MG63 (cell line): ENCODE results near the gene PHF2. TPM values are rescaled to one million over a fixed set of nuclear protein-coding genes. Genes with fewer than 3 reads are reported as not detected.

Experiments used
- DNase-seq: peaks from one replicate; pipeline ENCODE4 v3.0.0-alpha.2; 2020
- H3K27me3 ChIP-seq: fragments of 250-450 bp; sonication (Bioruptor Pico); 2 replicates; pipeline ENCODE4 v1.5.1; 2020; ENCODE audit warnings: mild to moderate bottlenecking, moderate library complexity
- H3K36me3 ChIP-seq: fragments of 250-450 bp; sonication (Bioruptor Pico); 2 replicates; pipeline ENCODE4 v1.5.1; 2020; ENCODE audit warnings: mild to moderate bottlenecking, moderate library complexity
- H3K4me3 ChIP-seq: fragments of 250-450 bp; sonication (Bioruptor Pico); 2 replicates; pipeline ENCODE4 v1.5.1; 2020; ENCODE audit warnings: mild to moderate bottlenecking, moderate library complexity
- H3K9me3 ChIP-seq: fragments of 250-450 bp; sonication (Bioruptor Pico); 2 replicates; pipeline ENCODE4 v1.5.1; 2020; ENCODE audit warnings: mild to moderate bottlenecking, moderate library complexity
- total RNA-seq: library from RNA; depleted of rRNA; stranded (reverse); fragments of >200 nt; shearing (Covaris generic); gene quantifications from 2 replicates; pipeline ENCODE4 v1.2.3, GENCODE V29; 2014; ENCODE audit warnings: low replicate concordance

The PHF2 gene
- total RNA-seq, 1 experiment from 2014 or later: 6.6 TPM

DNA sequence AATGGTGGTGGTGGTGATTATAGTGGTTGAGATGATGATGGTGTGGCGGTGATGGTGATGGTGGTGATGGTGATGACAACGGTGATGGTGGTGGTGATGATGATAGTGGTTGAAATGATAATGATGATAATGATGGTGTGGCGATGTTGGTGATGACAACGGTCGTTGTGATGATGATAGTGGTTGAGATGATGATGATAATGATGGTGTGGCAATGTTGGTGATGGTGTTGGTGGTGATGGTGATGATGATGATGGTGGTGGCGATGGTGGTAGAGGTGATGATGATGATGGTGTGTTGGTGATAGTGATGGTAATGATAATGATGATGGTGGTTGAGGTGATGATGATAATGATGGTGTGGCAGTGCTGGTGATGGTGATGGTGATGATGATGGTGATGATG lies 48.0 kb downstream of the PHF2 start:
- H3K4me3 ChIP-seq: no peak overlapping the region
- no peaks in the 10 kb centered on the region for H3K36me3 ChIP-seq
- no peaks in the 10 kb centered on the region for H3K27me3 ChIP-seq
- DNase-seq: no peak
- H3K9me3 ChIP-seq: peaks cover 7% of the 10 kb centered on the region

- H3K36me3 ChIP-seq: no peaks in the 10 kb centered on the region
- no peak overlapping the region for H3K4me3 ChIP-seq
- H3K9me3 ChIP-seq: peaks cover 7% of the 10 kb centered on the region
- H3K27me3 ChIP-seq: no peaks in the 10 kb centered on the region
- DNase-seq: no peak
Observed at GRCh38 chr9:93624977-93625376, 48.6 kb downstream of the PHF2 start.

GRCh38 chr9:93629920-93630319 lies 53.5 kb downstream of the PHF2 start:
- DNase-seq: no peak
- H3K27me3 ChIP-seq: no peaks in the 10 kb centered on the region
- H3K9me3 ChIP-seq: peaks cover 7% of the 10 kb centered on the region

DNA sequence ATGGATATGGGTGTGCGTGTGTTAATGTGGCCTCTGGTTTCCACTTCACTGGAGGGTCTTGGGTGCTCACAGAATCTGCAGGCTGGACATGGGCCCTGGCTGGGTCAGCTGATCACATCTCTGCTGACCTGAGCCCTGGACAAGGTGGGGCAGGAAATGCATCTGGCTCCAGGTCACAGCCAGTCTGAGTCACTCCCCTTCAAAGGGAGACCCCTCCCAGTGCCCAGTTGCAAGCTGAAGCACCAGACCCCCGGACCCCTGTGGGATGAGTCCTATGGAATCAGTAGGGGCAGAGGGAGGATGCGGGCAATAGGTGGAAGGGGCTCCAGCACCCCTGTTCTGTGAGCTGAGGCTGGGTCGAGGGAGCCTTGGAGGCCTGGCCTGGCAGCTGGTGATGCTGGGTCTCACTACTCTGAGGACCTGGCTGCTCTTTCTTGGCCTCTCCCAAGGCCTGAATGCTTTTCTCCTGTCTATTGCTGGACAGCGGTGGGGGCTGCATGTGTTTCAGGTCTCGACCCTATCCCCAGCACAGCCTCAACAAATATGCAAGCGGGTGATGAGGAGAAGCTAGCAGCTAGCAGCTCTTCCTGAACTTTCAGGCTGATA lies 54.5 kb downstream of the PHF2 start:
- peaks cover 7% of the 10 kb centered on the region for H3K9me3 ChIP-seq
- H3K27me3 ChIP-seq: no peaks in the 10 kb centered on the region
- no peak for DNase-seq
- H3K4me3 ChIP-seq: no peak overlapping the region
- no peaks in the 10 kb centered on the region for H3K36me3 ChIP-seq

More at GRCh38 chr9:93629920-93630319, 53.5 kb downstream of the PHF2 start:
- H3K36me3 ChIP-seq: no peaks in the 10 kb centered on the region
- H3K4me3 ChIP-seq: no peak overlapping the region

DNA sequence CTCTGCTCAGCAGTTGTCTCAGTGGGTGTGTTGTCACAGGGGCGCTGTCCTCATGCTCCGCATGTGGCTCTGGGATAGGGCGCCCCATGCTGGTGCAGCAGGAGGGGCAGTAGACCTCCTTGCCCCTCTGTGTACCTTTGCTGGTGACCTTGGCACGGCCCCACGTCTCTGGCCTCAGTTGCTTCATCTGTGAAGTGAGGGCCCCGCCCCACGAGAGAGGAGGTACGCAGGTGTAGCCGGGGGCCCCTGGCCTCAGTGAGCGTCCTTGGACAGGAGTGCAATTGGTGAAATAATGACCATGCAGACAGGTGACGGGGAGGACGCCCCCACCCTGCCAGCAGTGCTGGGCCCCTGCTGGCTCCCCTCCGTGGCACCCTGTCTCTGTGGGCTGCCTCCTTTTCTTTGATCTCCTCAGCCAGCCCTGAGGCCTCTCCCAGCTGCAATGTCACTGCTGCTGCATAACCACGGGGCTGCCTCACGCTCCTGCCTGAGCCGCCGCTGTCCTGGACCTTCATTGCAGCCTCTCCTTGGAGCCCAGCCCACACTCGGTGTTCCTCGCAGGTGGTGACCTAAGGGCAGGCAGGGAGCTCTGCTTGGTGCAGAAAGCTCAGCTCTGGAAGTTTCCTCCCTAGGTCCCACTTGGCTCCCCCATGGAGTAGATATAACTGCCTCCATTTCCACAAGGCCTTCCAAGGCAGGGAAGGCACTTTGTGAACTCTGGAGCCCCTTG lies 57.3 kb downstream of the PHF2 start:
- Histone ChIP-seq H3K4me3 (no peak overlapping the region), H3K36me3 (peaks cover 13% of the 10 kb centered on the region; the same call in 1 of the 2 replicates), H3K9me3 (no peaks in the 10 kb centered on the region), H3K27me3 (no peaks in the 10 kb centered on the region)
- DNase-seq: no peak

DNA sequence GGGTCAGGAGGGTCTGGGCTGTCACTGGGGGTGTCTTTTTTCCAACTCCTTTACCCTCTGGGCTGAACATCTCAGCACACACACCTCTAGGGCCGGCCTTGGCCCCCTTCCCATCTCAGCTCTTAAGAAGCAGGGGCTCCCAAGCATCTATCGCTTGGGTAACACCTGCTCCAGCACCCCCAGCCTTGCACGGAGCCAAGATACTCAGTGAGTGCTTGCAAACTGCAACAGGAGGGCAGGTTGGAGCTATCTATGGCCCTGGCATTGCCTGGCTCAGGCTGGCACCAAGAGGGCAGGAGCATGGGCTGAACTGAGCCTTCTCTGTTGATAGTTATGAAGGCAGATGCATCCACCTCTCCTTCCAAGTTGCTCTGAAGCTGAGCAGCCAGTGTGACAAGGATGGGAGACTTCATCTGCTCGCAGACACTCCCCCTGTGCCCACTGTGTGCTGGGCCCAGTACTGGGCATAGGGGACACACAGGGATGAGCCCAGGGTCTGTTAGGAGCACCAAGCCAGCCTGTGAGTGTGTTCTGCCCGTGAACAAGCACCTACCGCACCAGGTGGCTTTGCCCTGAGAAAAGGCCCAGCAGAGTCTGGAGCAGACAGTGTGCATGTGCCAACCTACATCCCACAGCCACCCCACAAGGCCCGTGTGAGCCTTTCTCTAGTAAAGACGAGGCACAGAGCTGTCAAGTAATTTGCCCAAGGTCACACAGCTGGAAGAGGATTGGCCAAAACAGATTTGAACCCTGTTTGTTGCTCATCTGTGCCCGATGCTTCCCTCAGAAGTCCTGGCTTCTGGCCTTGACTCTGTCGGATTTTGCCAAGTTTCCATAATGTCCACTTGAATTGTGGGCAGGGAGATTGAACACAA lies 58.2 kb downstream of the PHF2 start:
- H3K27me3 ChIP-seq: no peaks in the 10 kb centered on the region
- H3K9me3 ChIP-seq: no peaks in the 10 kb centered on the region
- peaks cover 13% of the 10 kb centered on the region; the same call in 1 of the 2 replicates for H3K36me3 ChIP-seq

GRCh38 chr9:93635186-93636107 lies 59.1 kb downstream of the PHF2 start:
- no peak overlapping the region for H3K4me3 ChIP-seq
- H3K9me3 ChIP-seq: no peaks in the 10 kb centered on the region; the same call in 1 of the 2 replicates
- H3K36me3 ChIP-seq: peaks cover 13% of the 10 kb centered on the region; the same call in 1 of the 2 replicates
- no peaks in the 10 kb centered on the region for H3K27me3 ChIP-seq
- no peak for DNase-seq

More for the DNA sequence above, 58.2 kb downstream of the PHF2 start:
- no peak for DNase-seq
- H3K4me3 ChIP-seq: no peak overlapping the region

DNA sequence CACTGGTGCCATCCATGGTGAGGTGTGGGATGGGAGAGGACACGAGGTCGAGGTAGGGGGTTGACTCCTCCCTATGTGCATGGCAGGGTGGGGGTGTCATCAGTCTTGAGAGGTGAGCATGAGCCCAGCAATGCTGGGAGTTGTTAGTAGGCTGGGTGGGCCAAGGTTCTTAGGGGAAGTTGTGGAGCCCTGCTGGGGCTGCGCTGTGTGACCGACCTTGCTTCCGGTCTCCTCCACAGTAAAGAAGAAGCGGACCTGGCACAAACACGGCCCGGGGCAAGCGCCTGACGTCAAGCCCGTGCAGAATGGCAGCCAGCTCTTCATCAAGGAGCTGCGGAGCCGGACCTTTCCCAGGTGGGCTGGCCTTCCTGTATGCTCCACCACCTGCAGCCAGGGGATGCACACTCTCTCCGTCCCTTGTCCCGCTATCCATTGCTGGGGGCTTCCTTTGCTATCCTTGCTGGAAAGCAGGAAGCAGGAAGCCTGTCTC lies 59.8 kb downstream of the PHF2 start:
- no peak overlapping the region for H3K4me3 ChIP-seq
- H3K9me3 ChIP-seq: no peaks in the 10 kb centered on the region; the same call in 1 of the 2 replicates
- no peak for DNase-seq
- peaks cover 13% of the 10 kb centered on the region; the same call in 1 of the 2 replicates for H3K36me3 ChIP-seq
- H3K27me3 ChIP-seq: no peaks in the 10 kb centered on the region

DNA sequence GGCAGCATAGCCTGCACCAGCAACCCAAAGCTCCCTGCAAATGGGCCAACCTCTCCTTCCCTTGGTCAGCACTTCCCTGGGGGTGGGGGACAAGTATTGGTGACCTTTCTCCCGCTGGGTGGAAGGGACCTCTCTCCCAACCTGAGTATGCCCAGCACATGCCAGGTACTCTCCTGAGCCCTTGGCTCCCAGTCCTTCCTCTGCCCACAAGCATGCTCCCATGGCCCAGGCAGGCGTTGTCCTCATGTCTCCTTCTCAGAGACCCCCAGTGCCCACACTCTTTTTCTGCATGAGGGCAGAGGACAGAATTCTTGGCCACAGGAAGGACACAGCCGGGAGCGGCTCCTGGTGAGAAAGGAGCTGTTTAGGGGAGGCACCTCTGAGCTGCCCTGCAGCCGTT lies 60.3 kb downstream of the PHF2 start:
- no peak overlapping the region for H3K4me3 ChIP-seq
- no peaks in the 10 kb centered on the region for H3K27me3 ChIP-seq
- H3K9me3 ChIP-seq: no peaks in the 10 kb centered on the region; the same call in 1 of the 2 replicates
- DNase-seq: no peak
- peaks cover 18% of the 10 kb centered on the region; the same call in 1 of the 2 replicates for H3K36me3 ChIP-seq

DNA sequence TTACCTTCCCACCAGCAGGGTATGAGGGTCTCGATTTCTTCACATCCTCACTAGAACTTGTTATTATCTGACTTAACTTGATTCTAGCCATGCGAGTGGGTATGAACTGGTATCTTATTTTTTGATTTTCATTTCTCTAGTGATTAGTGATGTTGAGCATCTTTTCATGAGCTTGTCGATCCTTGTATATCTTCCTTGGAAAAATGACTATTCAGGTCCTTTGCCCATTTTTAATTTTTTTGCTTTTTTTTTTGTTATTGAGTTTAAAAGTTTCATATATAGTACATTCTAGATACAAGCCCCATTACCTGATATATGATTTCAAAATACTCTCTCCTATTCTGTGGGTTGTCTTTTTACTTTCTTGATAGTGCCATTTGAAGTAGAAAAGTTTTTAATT lies 61.5 kb downstream of the PHF2 start:
- no peaks in the 10 kb centered on the region for H3K27me3 ChIP-seq
- no peak overlapping the region for H3K4me3 ChIP-seq
- peaks cover 19% of the 10 kb centered on the region for H3K36me3 ChIP-seq
- H3K9me3 ChIP-seq: no peaks in the 10 kb centered on the region; the same call in 1 of the 2 replicates
- no peak for DNase-seq

- H3K36me3 ChIP-seq: peaks cover 24% of the 10 kb centered on the region
- no peaks in the 10 kb centered on the region; the same call in 1 of the 2 replicates for H3K9me3 ChIP-seq
- H3K27me3 ChIP-seq: no peaks in the 10 kb centered on the region
- H3K4me3 ChIP-seq: no peak overlapping the region
- no peak for DNase-seq
Observed at GRCh38 chr9:93640027-93640426, 63.6 kb downstream of the PHF2 start.

GRCh38 chr9:93642961-93643360 lies 66.6 kb downstream of the PHF2 start:
- H3K4me3 ChIP-seq: no peak overlapping the region
- peak; percentile 26 for DNase-seq

GRCh38 chr9:93644397-93645088 lies 68.2 kb downstream of the PHF2 start:
- H3K27me3 ChIP-seq: no peaks in the 10 kb centered on the region
- no peak overlapping the region for H3K4me3 ChIP-seq
- DNase-seq: no peak
- no peaks in the 10 kb centered on the region; the same call in 1 of the 2 replicates for H3K9me3 ChIP-seq
- H3K36me3 ChIP-seq: peaks cover 14% of the 10 kb centered on the region

More at GRCh38 chr9:93642961-93643360, 66.6 kb downstream of the PHF2 start:
- H3K36me3 ChIP-seq: peaks cover 13% of the 10 kb centered on the region
- H3K27me3 ChIP-seq: no peaks in the 10 kb centered on the region
- H3K9me3 ChIP-seq: no peaks in the 10 kb centered on the region; the same call in 1 of the 2 replicates

DNA sequence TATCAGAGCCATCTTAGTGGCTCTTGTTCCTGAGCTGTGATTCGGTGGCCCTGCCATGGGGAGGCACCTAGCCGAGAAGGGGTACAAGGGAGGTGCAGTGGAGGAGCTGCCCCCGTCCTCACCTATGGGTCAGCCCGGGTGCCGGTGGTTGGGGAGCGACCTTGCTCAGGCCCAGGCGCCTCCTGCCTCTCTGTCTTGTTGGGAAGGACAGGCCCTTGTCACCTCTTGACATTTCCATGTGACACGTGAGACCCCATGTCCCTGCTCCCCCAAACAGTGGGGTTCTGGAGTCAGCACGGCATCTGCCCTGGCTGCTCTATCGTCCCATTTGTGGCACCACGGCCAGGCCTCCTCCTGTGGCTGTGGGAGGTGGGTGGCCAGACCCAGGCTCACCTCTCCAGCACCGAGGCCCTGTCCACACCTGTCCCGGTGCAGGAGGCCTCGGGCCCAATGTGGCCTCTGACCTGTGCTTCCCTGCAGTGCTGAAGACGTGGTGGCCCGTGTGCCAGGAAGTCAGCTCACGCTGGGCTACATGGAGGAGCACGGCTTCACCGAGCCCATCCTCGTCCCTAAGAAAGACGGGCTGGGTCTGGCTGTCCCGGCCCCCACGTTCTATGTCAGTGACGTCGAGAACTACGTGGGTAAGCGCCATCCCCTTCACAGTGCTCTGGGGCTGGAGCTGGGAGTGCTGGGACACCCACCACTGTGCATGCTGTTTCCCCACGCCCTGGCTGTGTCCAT lies 68.9 kb downstream of the PHF2 start:
- no peak for DNase-seq
- H3K9me3 ChIP-seq: no peaks in the 10 kb centered on the region
- peaks cover 21% of the 10 kb centered on the region for H3K36me3 ChIP-seq
- H3K27me3 ChIP-seq: no peaks in the 10 kb centered on the region
- no peak overlapping the region for H3K4me3 ChIP-seq
